ENCODE data around the gene LRP1B. TPM values are rescaled to one million over a fixed set of nuclear protein-coding genes. Genes with fewer than 3 reads are reported as not detected.
"Not testable (repeated sequence)": the region's sequence is repeated elsewhere in the genome, so short reads cannot be mapped to it uniquely, and the experiment has no call there.

The LRP1B gene
- total RNA-seq, 3 donors from 2014 or later, result 2.3 to 29.8 (median 21.8) TPM

DNA sequence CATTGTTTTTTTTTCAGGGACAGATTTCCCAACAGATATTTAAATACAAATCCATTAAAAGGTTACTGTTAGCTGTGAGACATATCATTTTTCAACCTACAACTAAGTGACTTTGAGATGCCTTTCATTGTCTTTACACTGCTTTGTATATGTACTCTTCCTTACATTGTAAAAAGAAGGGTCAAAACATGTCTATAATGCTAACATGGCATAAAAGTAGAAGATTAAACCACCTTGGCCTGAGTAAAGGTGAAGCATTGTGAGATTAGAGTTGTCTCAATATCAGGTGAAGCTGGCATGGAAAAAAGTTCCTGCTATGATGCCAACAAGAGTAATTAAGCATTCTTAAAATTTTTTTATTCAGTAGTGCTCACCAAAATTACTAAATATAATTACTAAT lies 1842.1 kb downstream of the LRP1B start:
- H3K4me1 ChIP-seq, result no peaks in the 10 kb centered on the region
- H3K4me3 ChIP-seq, result no peak overlapping the region
- intact Hi-C loops (cut with DNase I; ENCODE audit: low total_unique reads), result no loop called here
- TF ChIP-seq POLR2AphosphoS5 (IDR thresholded peaks at IDR 0.05) (no peak), POLR2A (IDR thresholded peaks at IDR 0.05) (no peak)
- TF ChIP-seq, protein P1, sequence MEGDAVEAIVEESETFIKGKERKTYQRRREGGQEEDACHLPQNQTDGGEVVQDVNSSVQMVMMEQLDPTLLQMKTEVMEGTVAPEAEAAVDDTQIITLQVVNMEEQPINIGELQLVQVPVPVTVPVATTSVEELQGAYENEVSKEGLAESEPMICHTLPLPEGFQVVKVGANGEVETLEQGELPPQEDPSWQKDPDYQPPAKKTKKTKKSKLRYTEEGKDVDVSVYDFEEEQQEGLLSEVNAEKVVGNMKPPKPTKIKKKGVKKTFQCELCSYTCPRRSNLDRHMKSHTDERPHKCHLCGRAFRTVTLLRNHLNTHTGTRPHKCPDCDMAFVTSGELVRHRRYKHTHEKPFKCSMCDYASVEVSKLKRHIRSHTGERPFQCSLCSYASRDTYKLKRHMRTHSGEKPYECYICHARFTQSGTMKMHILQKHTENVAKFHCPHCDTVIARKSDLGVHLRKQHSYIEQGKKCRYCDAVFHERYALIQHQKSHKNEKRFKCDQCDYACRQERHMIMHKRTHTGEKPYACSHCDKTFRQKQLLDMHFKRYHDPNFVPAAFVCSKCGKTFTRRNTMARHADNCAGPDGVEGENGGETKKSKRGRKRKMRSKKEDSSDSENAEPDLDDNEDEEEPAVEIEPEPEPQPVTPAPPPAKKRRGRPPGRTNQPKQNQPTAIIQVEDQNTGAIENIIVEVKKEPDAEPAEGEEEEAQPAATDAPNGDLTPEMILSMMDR (IDR thresholded peaks at IDR 0.05), result no peak
- DNase-seq (ENCODE audit: low spot score in 2 of 2), result no peak
- no peaks in the 10 kb centered on the region for H3K36me3 ChIP-seq
- no peaks in the 10 kb centered on the region for H3K27me3 ChIP-seq
- no peaks in the 10 kb centered on the region for H3K9me3 ChIP-seq
- H3K27ac ChIP-seq, result no peak overlapping the region

DNA sequence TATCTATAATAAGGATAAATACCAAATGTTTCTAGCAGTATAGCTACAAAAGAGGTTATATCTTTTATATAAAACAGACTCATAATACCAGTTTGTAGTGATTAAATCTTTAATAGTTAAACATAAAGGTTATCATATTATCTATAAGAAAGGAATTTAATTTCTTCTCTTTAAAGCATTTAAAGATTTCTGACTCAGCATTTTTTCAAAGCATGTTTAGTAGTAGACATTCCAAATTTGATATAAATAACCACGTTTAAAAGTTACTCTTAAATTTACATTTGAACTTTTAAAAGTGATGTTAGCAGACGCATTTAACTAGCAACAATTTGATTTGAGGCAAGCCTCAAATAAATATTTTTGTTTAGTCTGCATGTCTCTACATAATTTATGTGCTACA lies 1842.6 kb downstream of the LRP1B start:
- no peak for TF ChIP-seq POLR2A (IDR thresholded peaks at IDR 0.05)
- TF ChIP-seq, protein P1 (IDR thresholded peaks at IDR 0.05), result no peak
- Histone ChIP-seq H3K4me1 (no peaks in the 10 kb centered on the region), H3K9me3 (no peaks in the 10 kb centered on the region), H3K27ac (no peak overlapping the region), H3K27me3 (no peaks in the 10 kb centered on the region), H3K4me3 (no peak overlapping the region), H3K36me3 (no peaks in the 10 kb centered on the region)
- no peak for DNase-seq (ENCODE audit: low spot score in 2 of 2)
- intact Hi-C loops (cut with DNase I; ENCODE audit: low total_unique reads), result no loop called here

DNA sequence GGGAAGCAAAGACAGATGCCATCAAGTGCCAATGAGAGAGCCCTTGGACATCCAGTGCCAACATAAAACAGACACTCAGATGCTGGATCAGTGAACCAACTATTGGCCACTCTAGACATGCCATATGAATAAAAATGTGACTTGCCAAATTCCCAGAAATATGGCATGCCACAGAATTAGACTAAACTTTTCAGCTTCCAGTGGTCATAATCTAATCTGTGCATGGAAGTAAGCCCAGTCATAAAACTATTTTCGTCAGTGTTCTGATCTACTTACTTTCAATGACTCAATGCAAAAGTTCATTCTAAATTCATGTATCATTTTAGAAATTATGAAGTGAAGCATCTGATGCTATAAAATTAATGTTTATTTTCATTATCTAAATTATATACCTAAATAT lies 1844.4 kb downstream of the LRP1B start:
- no peaks in the 10 kb centered on the region for H3K9me3 ChIP-seq
- H3K27ac ChIP-seq, result no peak overlapping the region
- TF ChIP-seq, protein P1 (IDR thresholded peaks at IDR 0.05), result no peak
- TF ChIP-seq POLR2A (IDR thresholded peaks at IDR 0.05) (no peak), POLR2AphosphoS5 (IDR thresholded peaks at IDR 0.05) (no peak)
- no peaks in the 10 kb centered on the region for H3K36me3 ChIP-seq
- H3K4me3 ChIP-seq, result no peak overlapping the region
- intact Hi-C loops (cut with DNase I; ENCODE audit: low total_unique reads), result no loop called here
- H3K4me1 ChIP-seq, result no peaks in the 10 kb centered on the region
- no peak for DNase-seq (ENCODE audit: low spot score in 2 of 2)
- no peaks in the 10 kb centered on the region for H3K27me3 ChIP-seq

DNA sequence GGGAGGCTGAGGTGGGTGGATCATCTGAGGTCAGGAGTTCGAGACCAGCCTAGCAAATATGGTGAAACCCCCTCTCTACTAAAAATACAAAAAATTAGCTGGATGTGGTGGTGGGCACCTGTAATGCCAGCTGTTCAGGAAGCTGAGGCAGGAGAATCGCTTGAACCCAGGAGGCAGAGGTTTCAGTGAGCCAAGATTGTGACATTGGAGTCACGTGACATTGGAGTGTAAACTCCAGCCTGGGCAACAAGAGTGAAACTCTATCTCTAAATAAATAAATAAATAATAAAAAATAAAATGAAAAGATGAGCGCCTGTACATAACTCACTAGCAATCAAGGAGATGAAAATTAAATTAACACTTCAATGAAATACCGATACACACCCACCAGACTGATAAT lies 1853.5 kb downstream of the LRP1B start:
- H3K4me3 ChIP-seq; DNase-seq (ENCODE audit: low spot score in 2 of 2); H3K9me3 ChIP-seq; H3K36me3 ChIP-seq; intact Hi-C loops (cut with DNase I; ENCODE audit: low total_unique reads); H3K27me3 ChIP-seq; H3K27ac ChIP-seq; H3K4me1 ChIP-seq: not testable (repeated sequence)

DNA sequence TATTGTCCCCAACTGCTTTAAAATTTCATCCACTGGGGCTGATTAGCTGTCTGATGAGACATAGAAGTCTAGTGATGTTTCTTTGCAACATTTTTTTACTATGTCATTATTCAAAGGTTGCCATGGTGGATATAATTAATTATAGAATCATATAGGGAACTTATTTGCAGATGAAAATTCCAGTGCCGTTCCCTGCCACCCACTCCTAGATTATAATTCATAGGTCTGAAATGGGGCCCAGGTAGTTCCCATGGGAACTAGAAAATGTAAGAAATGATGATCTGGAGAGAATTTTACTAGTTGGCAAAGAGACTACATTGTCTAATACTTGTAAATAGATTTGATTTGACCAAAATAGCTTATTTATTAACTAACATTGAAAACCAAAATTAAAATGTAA lies 1854.2 kb downstream of the LRP1B start:
- intact Hi-C loops (cut with DNase I; ENCODE audit: low total_unique reads), result no loop called here
- no peaks in the 10 kb centered on the region for H3K27me3 ChIP-seq
- H3K9me3 ChIP-seq, result no peaks in the 10 kb centered on the region
- no peak for DNase-seq (ENCODE audit: low spot score in 2 of 2)
- no peak overlapping the region for H3K4me3 ChIP-seq
- TF ChIP-seq POLR2A (IDR thresholded peaks at IDR 0.05) (no peak), POLR2AphosphoS5 (IDR thresholded peaks at IDR 0.05) (no peak)
- TF ChIP-seq, protein P1 (IDR thresholded peaks at IDR 0.05), result no peak
- no peaks in the 10 kb centered on the region for H3K36me3 ChIP-seq
- no peaks in the 10 kb centered on the region for H3K4me1 ChIP-seq
- no peak overlapping the region for H3K27ac ChIP-seq

DNA sequence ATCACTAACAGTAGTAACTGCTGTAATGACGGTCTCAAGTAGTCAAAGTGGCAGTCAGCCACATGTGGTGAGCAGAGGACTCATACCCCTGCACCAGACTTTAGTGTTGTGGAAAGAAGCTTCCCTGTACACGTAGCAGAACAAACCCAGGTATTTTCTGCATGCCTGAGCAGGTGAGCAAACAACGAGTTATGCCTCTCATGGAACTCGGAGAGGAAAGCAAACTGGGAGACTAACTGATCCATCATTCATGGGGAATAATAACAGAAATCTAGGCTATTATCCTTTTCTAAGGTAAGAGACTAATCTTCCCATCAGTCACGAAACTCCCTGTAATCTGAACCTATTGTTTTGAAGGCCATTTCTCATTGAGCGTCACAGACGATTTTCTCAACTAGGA lies 1855.4 kb downstream of the LRP1B start:
- no peaks in the 10 kb centered on the region for H3K9me3 ChIP-seq
- DNase-seq (ENCODE audit: low spot score in 2 of 2), result no peak

More for the DNA sequence above, 1855.4 kb downstream of the LRP1B start:
- TF ChIP-seq, protein P1 (IDR thresholded peaks at IDR 0.05), result no peak
- TF ChIP-seq POLR2AphosphoS5 (IDR thresholded peaks at IDR 0.05) (no peak), POLR2A (IDR thresholded peaks at IDR 0.05) (no peak)
- H3K4me1 ChIP-seq, result no peaks in the 10 kb centered on the region
- intact Hi-C loops (cut with DNase I; ENCODE audit: low total_unique reads), result no loop called here
- no peaks in the 10 kb centered on the region for H3K27me3 ChIP-seq
- H3K4me3 ChIP-seq, result no peak overlapping the region
- H3K27ac ChIP-seq, result no peak overlapping the region
- H3K36me3 ChIP-seq, result no peaks in the 10 kb centered on the region

Measured in breast epithelium (tissue), 4 donors.